HG03575 (cell line): ENCODE data around the gene TAS2R42.
A peak's percentile ranks its signal among the peaks of the same experiment; 100 is the strongest.

Source experiments
- ATAC-seq: cut with Tn5 transposase; IDR thresholded peaks from one replicate; pipeline ENCODE4 v1.9.1; 2021; ENCODE audit not compliant: unreplicated experiment, insufficient number of reproducible peaks, low FRiP score; ENCODE audit errors: extremely low read depth

The TAS2R42 gene, protein sequence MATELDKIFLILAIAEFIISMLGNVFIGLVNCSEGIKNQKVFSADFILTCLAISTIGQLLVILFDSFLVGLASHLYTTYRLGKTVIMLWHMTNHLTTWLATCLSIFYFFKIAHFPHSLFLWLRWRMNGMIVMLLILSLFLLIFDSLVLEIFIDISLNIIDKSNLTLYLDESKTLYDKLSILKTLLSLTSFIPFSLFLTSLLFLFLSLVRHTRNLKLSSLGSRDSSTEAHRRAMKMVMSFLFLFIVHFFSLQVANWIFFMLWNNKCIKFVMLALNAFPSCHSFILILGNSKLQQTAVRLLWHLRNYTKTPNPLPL

DNA sequence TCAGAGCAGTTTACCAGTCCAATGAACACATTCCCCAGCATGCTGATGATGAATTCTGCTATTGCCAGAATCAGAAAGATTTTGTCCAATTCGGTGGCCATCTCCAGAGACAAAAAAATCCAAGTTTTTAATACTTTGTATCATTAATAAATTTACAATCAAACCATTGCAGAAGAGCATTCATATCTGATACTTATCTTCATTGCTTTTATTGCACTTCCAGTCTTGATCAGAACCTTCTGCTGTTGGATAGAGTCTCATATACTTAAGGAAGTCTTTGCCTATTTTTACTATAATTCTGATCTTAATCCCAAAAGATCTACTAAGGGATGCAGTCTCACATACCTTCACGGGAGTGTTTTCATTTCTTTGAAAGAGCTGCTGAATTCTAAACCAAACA is at the start of gene TAS2R42:
TSS of gene TAS2R42 (minus strand) at position 101 of the 400 bp plus-strand sequence. CDS start at position 101, 0 bp downstream.
- ATAC-seq, result no peak

DNA sequence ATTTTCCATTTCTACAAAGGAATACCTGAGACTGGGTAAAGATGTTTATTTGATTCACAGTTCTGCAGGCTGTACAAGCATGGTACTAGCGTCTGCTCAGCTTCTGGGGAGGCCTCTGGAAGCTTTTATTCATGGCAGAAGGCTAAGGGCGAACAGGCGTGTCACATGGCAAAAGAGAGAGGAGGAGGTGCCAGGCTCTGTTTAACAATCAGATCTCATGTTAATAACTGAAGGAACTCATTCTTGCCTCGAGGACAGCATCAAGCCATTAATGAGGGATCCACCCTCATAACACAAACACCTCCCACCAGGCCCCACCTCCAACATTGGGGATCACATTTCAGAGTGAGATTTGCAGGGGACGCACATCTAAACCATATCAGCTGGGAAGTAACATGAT is 46.8 kb upstream of the TAS2R42 start:
- ATAC-seq, result no peak

DNA sequence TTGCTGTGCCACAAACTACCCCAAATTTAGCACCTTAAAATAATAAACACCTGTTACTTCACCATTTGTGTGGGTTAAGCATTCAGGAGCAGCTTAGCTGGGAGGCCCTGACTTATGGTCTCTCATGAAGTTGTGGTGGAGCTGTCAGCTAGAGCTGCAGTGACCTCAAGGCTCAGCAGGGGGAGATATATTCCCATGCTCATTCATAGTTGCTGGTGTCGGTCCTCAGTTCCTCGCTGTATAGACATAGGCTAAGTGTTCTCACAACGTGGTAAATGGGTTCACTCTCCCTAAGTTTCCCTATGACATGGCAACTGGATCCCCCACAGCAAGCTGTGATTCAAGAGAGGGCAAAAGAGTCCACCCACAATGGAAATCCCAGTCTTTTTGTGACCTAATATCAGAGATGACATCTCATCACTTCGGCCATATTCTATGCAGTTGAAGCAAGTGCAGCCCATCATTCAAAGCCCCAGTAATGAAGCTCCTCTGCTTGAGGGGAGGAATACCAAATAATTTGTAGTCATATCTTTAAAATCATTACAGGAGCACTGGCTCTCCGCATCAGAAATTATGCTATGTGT is 41.7 kb upstream of the TAS2R42 start:
- no peak for ATAC-seq

DNA sequence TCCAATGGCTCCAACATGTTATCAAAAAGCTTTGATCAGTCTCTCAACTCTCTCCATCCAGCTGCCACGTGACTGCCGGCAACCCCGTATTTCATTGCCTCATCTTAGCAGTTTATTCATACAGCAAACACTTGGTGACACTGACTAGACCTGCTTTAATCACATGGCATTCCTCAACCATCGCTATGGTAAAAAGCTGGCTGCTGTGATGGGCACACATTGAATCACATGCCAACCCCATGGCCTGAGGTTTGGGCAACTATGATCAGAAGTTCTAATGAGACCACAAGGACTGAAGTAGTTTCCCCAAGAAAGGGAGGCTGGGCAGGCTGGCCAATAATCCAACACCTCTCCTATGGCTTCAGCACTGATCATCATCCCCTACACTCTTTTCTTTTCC is 40.6 kb upstream of the TAS2R42 start:
- ATAC-seq, result no peak

DNA sequence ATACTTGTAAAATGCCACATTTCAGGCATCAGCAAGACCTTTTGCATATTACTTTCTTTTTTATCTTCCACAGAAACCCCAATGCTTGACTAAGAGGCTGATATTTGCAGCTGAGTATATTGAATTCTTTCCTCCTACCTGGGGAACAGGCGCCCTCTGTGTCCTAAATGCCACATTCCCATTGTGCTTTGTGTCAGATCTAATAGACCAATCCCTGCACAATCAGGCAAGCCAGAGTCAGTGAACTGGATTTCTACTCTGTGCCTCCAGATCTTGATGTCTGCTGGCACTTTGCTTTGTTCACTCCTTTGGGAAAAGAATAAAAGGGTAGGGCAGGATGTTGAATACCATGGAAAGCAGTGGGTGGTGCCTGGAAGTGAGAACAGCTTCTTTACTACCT is 22.4 kb upstream of the TAS2R42 start:
- no peak for ATAC-seq

DNA sequence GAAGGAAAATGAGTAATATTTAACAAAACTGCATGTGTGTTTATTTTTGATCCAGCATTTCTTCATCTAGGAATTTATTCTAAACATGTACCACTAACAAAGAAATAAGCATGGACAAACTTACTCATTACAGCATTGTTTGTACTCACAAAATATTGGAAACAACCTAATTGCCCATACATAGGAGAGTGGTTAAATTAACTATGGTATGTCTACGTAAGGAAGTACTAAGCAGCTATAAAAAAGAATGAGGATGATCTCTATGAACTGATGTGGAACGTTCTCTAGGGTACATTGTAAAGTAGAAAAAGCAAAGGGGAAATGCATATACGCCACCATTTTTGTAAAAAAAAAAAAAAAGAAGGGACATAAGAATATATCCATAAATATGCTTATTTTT is 17.4 kb upstream of the TAS2R42 start:
- no peak for ATAC-seq

DNA sequence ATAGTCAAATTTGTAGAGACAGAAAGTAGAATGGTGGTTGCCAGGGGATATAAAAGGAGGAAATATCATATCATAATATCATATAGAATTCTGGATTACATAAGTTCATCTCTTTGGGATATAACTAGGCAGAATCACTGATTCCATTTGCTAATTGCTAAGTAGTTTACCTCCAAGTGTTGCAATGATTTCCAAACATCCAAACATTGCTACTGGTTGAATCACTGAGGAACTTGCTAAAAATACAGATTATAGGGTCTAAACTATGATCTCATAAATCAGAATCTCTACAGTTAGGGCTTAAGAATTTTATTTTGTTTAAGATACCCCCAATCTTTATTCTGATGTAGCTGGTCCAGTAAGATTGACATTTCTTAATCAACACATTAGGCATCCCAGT is 16.1 kb upstream of the TAS2R42 start:
- ATAC-seq, result no peak

DNA sequence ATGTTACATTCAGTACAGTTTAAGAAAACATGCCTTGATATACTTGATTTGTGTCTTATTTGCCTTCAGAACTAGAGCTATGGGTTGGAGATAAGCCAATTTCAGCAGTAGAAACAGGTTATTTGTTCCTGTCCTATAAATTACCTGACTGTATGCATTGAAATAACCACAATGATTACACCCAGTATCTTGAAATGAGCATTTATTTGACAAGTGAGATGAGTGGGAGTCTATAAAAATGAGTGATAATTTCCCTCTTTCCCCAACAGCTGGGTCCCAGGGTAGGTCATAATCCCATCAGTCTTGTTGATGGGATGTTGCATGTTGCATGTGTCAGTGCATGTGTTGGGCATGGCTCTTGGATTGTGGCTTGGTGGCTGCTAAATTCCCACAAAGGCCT is 3.7 kb downstream of the TAS2R42 start:
- no peak for ATAC-seq

DNA sequence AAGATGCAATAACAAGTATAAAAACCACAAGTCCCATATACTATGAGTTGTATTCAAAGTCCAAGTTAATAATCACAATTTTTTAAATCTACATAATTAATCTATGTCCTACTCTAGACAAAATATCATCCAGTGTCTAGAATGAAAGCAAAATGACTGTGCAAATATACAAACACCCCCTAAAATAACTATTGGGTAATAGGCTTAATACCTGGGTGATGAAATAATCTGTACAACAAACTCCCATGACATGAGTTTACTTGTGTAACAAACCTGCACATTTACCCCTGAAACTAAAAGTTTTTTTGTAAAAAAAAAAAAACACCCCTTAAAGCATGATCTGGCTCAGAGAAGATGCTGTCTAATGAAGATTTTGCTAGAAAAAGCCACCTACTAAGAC is 4.2 kb downstream of the TAS2R42 start:
- ATAC-seq, result no peak

DNA sequence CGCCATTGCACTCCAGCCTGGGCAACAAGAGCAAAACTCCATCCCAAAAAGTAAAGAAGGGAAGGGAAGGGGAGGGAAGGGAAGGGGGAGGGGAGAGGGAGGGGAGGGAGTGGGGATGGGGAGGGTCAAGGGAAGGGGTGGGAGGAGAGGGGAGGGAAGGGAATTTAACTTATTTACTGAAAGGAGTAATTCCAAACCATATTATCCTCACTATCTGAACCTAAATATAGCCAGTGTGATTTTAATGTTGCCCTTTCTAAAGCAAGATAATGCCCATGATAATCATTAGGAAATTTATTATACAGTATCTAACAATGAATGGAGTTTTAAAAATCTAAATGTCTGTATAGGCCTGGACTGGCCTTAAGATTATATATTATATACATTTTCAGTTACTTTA is 8.5 kb downstream of the TAS2R42 start:
- no peak for ATAC-seq

DNA sequence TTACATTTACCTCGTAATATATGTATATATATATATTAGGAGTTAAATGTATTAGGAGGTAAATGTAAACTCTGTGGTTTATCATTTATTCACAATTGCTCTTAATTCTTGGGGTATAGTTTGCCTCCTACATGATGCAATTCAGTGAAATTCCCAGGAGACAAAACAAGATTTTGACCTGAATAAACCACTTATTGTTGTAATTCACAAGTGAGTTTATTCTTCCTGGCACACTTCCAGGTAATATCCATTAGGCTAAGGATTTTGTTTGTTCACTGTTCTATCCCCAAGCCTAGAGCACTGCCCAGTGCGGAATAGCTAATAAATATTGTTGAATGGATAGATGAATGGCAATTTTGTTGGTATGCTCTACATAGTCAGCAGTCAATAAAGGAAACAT is 12.7 kb downstream of the TAS2R42 start:
- no peak for ATAC-seq

DNA sequence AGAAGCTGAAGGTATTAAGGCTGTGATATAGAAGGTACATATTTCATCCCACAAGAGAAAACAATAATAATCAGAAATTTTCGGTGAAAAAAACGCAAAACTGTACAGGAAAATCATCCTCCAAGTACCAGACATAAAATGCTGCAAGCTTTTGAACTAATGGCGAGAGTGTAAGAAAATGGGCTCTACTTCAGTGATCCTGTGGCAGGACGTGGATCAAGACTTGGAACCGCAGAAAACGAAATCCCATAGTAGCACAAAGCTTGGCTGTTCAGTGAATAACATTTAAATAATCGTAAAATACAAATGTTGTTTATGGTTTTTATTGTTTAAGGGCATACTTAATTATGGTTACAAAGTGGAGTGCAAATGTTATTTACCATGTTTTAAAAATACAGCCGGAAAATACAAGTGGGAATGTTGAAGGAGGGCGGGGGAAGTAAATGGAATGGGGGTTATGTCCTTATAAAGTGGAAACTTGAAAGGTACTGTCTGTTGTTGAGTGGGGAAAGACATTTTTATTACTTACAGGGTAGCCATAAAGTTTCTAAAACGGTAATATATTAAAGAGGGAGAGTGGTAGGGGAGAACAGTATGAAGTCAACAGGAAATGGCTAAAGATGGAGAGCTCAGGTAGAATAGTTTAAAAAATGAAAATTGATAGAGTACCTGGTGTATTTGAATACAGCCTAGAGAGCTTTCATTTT is 14.6 kb downstream of the TAS2R42 start:
- ATAC-seq, result no peak

DNA sequence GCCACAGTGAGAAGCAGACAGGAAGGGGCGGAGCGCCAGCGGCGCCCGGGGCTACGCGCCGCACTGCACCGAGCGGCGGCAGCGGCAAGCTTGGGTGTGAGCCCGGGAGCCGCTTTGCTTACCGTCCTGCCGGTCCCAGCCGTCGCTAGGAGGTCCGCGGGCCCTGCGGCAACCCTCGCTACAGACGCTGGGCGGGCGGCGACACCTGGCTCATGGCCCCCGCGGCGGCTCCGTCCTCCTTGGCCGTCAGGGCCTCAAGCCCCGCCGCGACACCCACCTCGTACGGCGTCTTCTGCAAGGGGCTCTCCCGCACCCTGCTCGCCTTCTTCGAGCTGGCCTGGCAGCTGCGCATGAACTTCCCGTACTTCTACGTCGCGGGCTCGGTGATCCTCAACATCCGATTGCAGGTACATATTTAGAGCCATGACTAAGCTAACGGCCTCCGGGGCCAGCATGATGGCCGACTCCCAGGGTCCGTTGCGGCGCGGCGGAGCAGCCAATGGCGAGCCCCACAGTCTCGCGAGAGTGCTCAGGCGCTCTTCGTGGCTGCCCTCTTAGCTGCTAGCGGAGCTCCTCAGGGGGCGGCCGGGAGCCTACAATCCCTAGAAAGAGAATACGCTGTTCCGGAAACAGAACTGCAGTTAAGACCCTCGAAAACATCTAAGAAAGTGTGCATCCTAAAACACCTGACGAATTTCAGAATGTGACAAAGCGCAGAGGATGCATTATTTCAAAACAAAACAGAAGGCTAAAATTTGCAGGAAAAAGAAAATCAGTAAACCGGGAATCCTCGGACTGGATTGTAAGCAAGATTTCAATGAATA is 15.4 kb downstream of the TAS2R42 start, which contains the start of gene SMIM10L1:
TSS of gene SMIM10L1 (plus strand) at position 50 of the 824 bp plus-strand sequence. CDS start at position 213, 163 bp downstream.
- ATAC-seq, result peak; percentile 67

DNA sequence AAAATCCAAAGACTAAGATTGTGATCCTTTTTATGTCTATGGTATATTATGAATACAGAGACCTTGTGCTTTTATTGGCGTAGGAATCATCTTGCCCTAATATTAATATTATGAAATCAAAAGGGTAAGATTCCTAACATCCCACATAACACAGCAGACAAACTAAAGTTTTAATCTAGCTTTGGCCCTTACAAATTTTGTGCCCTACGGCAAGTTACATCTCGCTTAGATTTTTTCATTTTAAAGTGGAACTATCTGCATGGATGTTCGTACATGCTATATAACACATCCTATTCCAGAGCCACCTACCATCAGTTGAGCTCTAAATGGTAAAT is 16.0 kb downstream of the TAS2R42 start:
- ATAC-seq, result no peak

DNA sequence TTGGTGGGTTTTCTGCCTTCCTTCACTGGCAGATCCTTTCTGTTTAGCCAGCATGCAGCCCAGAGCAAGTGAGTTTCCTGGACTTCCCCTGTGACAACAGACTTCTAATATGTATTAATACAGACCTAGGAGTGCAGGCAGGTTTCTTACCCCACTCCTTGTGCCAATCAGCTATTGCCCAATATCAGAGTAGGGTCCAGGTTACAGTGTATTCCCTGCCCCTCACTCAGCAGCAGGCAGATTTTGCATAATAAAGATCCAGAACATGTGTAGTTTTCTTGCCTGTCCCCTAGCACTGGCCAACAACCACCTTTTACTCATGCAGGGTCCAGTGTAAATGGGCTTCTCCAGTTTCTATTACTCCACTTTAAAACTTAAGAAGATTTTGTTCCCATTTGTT is 20.4 kb downstream of the TAS2R42 start:
- no peak for ATAC-seq

DNA sequence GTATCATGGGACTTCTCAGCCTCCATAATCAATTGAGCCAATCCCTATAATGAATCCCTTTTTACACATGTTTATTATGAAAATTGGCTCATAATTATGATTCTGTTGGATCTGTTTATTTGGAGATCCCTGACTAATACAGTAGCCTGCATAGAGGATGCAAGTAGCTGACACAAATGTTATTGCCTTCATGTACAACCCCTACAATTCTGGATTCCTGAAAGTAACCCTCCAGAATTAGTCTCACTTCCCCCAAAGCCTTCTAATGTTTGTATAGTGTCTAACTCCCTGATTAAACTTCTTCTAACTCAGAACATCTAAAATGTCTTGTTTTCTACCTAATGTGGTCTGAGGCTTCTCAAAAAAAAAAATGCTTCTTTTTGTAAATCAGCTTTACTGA is 22.4 kb downstream of the TAS2R42 start:
- no peak for ATAC-seq

DNA sequence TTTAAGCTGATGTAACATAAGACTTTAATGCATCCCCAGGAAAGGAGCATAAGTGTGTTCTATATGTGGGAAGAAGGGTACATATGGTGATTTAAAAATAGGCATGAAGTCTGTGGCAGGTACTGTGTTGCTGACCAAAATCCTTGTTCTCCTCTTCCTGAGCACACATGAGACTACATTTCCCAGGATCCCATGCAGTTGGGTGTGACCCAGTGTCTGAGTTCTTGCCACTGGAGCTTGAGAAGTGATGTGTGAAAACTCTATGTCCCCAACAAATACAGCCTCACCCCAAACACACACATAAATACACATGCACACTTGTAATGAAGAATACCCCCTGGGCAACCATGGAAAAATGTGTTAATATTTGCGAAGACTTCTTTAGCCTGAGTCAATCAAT is 24.2 kb downstream of the TAS2R42 start:
- no peak for ATAC-seq

DNA sequence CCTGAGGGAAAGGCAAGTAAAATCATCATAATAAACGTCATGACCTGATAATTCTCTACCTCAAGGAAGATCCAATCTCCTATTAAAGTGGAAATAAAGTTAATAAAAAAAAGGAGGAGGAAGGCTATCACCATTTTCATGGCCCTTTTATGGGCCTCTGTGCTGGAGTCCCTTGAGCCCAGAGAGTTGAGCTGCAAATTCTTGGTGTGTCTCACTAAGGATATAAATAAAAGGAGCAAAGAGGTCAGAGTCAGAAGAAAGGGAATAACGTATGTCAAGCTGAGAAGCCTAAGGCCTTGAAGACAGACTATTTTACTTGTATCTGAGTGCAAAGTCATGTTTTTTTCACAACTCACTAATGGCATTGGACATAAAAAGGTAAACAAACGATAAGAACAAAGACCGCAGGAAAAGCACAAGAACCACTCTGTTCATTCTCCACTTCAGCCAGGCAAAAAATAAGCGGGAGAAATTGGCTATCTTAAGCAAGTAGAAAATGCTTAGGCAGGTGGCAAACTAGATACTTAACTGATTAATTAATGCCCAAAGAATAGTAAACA is 27.8 kb downstream of the TAS2R42 start:
- no peak for ATAC-seq

DNA sequence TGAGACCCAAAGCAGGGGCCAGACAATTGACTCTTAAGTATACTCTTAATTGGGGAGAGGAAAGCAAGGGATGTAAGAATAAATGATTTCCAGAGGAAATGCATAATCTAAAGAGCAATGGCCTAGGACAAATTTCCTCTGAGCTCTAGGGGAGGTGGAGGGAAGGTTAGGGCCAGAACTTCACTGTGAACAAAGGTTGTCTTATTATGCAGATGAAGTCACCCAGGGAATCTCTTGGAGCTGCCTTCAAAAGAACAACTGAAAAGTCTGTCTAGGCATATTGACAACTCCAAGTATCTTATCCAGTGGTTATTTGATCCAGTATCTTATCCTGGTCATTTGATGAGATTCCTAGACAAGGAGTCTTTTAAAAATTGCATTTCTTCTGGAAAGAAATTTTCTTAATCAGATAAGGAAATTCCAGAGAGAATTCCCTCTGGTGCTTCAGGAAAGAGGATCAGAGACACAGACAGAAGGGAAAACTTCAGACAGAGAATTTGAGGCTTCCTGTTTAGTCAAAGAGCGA is 32.3 kb downstream of the TAS2R42 start:
- ATAC-seq, result no peak
